Colonic mucosa (tissue), 4 donors: ENCODE results near the gene GNG13. TPM values are rescaled to one million over a fixed set of nuclear protein-coding genes. Genes with fewer than 3 reads are reported as not detected.

Experiments
- DNase-seq: peaks from one replicate; pipeline ENCODE4 v3.0.0-alpha.2; 2020
- H3K27ac ChIP-seq: fragments of 200-600 bp; one replicate; pipeline ENCODE4 v1.8.0; 2021
- H3K27me3 ChIP-seq: fragments of 200-600 bp; one replicate; pipeline ENCODE4 v1.8.0; 2021
- H3K36me3 ChIP-seq: fragments of 200-600 bp; one replicate; pipeline ENCODE4 v1.8.0; 2021
- H3K4me1 ChIP-seq: fragments of 200-600 bp; one replicate; pipeline ENCODE4 v1.8.0; 2021; ENCODE audit warnings: mild to moderate bottlenecking
- H3K4me3 ChIP-seq: fragments of 200-600 bp; one replicate; pipeline ENCODE4 v1.8.0; 2021
- H3K9ac ChIP-seq, 2 donors: one replicate each; pipeline ENCODE4 v1.7.0; 2013; ENCODE audit warnings: control low read depth in 2 of 2, low read depth in 2 of 2, low read length in 2 of 2
- H3K9me3 ChIP-seq: fragments of 200-600 bp; one replicate; pipeline ENCODE4 v1.8.0; 2021
- intact Hi-C: fragments of 100-400 bp; cut with DNase I; formaldehyde crosslinking; loops from one replicate; pipeline ENCODE4 v1.14.1; 2022
- total RNA-seq, 2 donors: library from RNA; stranded (reverse); fragmentation: NEBNext Ultra II Directional in 1 of 2; extraction: Animal tissue kit (Norgen Biotek cat#: 25700) in 1 of 2; gene quantifications; one replicate each; pipeline ENCODE4 v1.2.1, GENCODE V29; 2021
- TF ChIP-seq, protein P1 (sequence below): fragments of 200-600 bp; IDR thresholded peaks from one replicate; pipeline ENCODE4 v1.8.0; 2022; ENCODE audit warnings: antibody characterized with exemption, mild to moderate bottlenecking
- donor health status: healthy.
- donor health status: DM: no; HTN: no; CAD: no.
- donor health status: DM: no; HTN: no; CAD: no.

Gene GNG13
- total RNA-seq, 2 donors from 2014 or later = 0.24 TPM; not detected in 1

DNA sequence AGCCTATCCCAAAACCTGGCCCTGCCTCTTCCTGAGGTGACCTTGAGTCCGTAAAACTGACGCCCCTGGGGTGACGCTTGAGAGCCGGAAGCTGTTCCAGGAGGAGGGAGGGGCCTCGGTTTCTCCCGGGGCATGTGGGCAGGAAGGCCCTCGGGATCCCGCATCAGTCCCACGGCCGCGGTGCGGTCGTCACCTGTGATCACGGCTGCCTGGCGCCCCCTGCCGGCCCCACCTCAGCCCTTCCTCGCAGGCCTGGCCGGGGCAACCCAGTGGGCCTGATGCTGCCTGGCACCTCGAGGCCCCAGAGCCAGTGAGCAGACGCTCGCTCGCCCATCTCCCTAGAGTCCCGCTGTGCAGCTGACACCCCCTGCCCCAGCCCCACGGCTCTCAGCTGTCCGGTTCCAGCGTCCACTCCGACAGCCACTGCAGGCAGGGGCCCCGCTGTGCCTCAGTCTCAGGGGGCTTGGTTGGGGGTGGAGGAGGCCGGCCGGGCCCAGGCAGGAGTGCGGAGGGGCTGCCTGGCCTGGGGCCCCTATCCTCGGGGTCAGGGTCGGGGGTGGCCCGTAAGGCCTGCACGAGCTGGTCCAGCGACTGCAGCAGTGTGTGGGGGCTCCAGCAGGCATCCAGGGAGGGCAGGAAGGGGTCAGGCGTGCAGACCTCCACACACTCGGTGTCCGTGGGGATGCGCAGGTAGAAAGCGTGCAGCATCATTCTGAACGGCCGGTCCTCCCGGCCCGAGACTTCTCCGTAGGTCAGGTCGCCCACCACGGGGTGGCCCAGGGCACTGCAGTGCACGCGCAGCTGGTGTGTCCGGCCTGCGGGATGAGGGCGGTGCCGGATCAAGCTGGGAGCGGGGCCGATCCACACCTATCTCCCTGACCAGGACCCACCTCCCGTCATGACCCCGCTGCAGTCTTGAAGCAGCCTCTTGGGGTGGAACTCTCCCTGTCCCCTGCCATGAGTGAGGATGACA is 14.7 kb downstream of the GNG13 start:
- Histone ChIP-seq H3K9me3 (no peaks in the 10 kb centered on the region), H3K27me3 (peaks cover 15% of the 10 kb centered on the region), H3K4me3 (no peak overlapping the region), H3K9ac (no peak overlapping the region), H3K27ac (no peak overlapping the region), H3K4me1 (peaks cover 15% of the 10 kb centered on the region), H3K36me3 (peaks cover 4% of the 10 kb centered on the region)
- intact Hi-C loops = loop anchor here (2.0 kb wide), 1 partner anchor 73 kb away; no protein-coding TSS in a partner anchor
- TF ChIP-seq, protein P1, sequence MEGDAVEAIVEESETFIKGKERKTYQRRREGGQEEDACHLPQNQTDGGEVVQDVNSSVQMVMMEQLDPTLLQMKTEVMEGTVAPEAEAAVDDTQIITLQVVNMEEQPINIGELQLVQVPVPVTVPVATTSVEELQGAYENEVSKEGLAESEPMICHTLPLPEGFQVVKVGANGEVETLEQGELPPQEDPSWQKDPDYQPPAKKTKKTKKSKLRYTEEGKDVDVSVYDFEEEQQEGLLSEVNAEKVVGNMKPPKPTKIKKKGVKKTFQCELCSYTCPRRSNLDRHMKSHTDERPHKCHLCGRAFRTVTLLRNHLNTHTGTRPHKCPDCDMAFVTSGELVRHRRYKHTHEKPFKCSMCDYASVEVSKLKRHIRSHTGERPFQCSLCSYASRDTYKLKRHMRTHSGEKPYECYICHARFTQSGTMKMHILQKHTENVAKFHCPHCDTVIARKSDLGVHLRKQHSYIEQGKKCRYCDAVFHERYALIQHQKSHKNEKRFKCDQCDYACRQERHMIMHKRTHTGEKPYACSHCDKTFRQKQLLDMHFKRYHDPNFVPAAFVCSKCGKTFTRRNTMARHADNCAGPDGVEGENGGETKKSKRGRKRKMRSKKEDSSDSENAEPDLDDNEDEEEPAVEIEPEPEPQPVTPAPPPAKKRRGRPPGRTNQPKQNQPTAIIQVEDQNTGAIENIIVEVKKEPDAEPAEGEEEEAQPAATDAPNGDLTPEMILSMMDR = peak; percentile 72
- DNase-seq = peak; percentile 75

DNA sequence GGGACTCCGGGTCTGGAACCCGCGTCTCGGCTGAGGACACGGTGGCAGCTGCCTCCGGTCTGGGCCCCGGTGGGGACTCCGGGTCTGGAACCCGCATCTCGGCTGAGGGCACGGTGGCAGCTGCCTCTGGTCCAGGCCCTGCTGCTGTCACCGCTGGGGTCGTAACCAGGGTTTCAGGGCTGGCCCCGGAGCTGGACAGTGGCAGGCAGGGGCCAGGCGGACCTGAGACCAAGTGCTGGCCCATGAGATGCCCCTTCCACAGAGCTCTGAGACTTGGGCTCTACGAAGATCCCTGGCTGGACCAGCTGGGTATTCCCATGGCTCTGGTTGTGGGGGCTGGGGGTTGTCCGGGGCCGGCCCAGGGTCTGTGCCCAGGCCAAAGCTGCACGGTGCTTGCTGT is 16.1 kb downstream of the GNG13 start:
- intact Hi-C loops = no loop called here
- H3K9me3 ChIP-seq = no peaks in the 10 kb centered on the region
- H3K4me1 ChIP-seq = peaks cover 15% of the 10 kb centered on the region

DNA sequence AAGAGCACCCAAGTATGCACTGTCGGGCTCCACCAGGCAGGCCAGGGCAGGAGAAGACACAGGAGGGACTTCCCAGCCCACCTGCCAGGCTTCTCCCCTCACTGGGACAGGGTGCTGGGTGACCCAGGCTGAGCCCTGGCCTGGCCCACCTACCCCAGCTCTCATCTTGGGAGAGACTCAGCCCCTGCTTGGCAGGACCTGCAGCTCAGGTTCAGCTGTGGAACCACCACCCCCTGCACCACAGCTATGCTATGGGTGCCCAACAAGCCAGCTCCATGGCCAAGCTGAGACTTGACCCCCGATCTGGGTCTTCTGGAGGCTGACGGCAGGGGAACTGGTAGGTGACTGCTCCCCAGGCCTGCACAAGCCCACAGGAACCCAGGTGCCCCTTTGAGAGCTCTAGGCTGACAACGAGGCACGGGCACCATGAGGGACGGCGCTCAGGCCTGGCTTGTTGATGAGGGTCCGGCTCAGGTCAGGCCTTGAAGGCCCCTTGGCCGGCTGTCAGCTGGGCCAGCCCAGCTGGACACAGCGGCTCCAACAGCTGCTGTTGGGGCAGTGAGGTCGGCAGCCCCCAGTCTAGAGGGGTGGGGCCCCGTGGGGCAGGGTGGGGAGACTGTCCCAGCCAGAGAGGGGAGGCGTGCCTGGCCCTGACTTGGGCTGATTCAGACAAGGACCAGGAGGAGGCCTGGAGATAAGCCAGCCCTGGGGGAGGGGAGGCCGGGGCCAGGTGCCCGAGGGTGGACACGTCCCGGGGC is 17.0 kb downstream of the GNG13 start:
- intact Hi-C loops = no loop called here
- DNase-seq = no peak
- H3K4me1 ChIP-seq = peaks cover 8% of the 10 kb centered on the region

More for the DNA sequence above, 16.1 kb downstream of the GNG13 start:
- DNase-seq = no peak
- TF ChIP-seq, protein P1 = no peak
- no peak overlapping the region for H3K9ac ChIP-seq
- H3K27ac ChIP-seq = no peak overlapping the region
- H3K36me3 ChIP-seq = peaks cover 4% of the 10 kb centered on the region
- no peak overlapping the region for H3K4me3 ChIP-seq
- peaks cover 15% of the 10 kb centered on the region for H3K27me3 ChIP-seq

DNA sequence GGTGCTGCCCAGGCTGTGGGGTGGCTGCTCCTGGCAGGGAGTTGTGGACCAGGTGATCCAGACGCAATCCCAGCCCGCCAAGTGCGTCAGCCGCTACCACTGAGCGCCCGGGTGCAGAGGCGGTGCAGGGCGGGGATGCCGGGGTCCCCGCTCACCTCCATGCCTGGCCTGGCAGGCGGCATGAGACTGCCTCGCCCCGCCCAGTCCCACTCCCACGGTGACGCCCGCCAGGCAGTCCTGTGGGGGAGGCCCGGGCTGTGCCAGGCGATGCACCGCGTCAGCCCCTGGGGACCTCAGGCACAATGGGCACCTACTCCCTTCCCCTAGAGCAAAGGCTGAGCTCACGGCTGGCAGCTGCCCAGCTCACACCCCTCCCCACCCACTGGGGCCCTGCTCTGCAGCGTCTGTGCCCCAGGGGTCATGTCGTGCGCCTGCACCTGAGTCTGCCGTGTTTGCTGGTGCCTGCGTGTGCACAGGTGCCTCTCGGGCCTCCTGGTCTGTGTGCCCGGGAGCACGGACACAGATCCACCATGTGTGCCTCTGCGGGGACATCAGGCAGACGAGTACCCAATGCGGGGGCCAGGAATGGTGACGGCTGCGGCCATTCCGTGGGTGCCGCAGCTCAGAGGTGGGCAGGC is 17.6 kb downstream of the GNG13 start:
- H3K36me3 ChIP-seq = peaks cover 4% of the 10 kb centered on the region
- no peaks in the 10 kb centered on the region for H3K9me3 ChIP-seq
- no peak overlapping the region for H3K27ac ChIP-seq
- intact Hi-C loops = no loop called here
- H3K4me1 ChIP-seq = peaks cover 8% of the 10 kb centered on the region
- H3K9ac ChIP-seq = no peak overlapping the region
- TF ChIP-seq, protein P1 = no peak
- H3K27me3 ChIP-seq = peaks cover 22% of the 10 kb centered on the region
- DNase-seq = no peak
- H3K4me3 ChIP-seq = no peak overlapping the region

More for the DNA sequence above, 17.0 kb downstream of the GNG13 start:
- Histone ChIP-seq H3K36me3 (peaks cover 4% of the 10 kb centered on the region), H3K27me3 (peaks cover 22% of the 10 kb centered on the region), H3K9ac (no peak overlapping the region), H3K27ac (no peak overlapping the region), H3K4me3 (no peak overlapping the region), H3K9me3 (no peaks in the 10 kb centered on the region)
- TF ChIP-seq, protein P1 = no peak

DNA sequence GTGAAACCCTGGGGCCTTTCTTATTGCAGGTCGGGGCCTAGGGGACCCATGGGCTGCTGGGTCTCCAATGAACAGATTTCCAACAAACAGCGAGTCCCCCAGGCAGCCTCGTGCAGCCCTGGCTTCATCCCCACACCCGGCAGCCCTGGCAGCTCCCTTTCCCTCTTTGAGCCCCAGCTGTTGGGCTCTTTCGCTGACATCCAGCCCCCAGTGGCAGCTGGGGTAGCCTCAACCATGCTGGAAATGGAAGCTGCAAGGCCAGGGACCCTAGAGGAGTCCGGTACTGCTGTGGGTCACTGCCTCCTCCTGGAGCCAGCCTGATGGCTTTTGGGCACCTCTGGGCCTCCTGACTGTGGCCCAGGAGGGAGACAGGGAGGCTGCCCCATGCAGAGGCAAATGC is 18.3 kb downstream of the GNG13 start:
- intact Hi-C loops = no loop called here
- DNase-seq = no peak
- Histone ChIP-seq H3K4me1 (peaks cover 4% of the 10 kb centered on the region), H3K4me3 (no peak overlapping the region), H3K36me3 (peaks cover 4% of the 10 kb centered on the region), H3K27ac (no peak overlapping the region), H3K9ac (no peak overlapping the region), H3K27me3 (peaks cover 22% of the 10 kb centered on the region), H3K9me3 (no peaks in the 10 kb centered on the region)
- TF ChIP-seq, protein P1 = no peak
